ENCODE results near the gene MTA3.

Gene MTA3

GRCh38 chr2:42787424-42787787 is 219.0 kb downstream of the MTA3 start:
- no peak for DNase-seq (ENCODE audit: low spot score)

GRCh38 chr2:42787788-42788477 is 219.5 kb downstream of the MTA3 start:
- no peak for DNase-seq (ENCODE audit: low spot score)

DNA sequence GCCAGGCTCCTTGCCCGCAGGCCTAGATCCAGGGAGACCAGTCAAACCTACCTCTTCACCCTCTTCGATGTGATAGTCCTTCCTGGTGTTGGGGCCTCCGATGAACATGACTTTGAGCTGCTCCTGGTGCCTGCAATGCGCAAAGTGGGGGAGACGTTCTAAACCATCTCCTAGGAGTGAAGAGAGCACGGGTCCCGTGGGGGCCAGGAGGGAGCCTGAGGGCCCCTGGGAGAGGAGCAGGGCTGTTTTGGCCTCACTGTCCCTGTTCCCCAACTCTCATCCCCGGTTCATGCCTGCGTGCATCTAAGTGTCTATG is 220.0 kb downstream of the MTA3 start:
- no peak for DNase-seq (ENCODE audit: low spot score)

GRCh38 chr2:42788882-42789281 is 220.4 kb downstream of the MTA3 start:
- DNase-seq (ENCODE audit: low spot score): no peak

DNA sequence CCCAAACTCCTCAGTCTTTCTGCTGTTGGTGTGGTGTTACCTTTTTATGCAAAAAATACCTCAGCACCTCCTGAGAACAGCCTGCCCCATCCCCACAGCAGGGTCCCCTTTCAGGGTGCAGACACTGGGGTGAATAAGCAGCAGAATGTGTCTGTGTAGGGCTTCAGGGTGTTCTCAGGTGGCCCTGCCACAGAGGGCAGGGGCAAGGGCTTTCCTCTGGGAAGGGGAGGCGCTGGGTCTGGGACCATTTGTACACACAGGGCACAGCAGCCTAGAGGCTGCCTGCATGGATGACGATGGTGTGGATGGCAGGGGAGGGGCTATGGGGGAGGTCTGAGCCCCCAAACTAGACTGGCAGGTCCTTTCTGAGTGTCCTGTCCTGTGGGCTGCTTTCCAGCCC is 221.3 kb downstream of the MTA3 start:
- DNase-seq (ENCODE audit: low spot score): no peak

DNA sequence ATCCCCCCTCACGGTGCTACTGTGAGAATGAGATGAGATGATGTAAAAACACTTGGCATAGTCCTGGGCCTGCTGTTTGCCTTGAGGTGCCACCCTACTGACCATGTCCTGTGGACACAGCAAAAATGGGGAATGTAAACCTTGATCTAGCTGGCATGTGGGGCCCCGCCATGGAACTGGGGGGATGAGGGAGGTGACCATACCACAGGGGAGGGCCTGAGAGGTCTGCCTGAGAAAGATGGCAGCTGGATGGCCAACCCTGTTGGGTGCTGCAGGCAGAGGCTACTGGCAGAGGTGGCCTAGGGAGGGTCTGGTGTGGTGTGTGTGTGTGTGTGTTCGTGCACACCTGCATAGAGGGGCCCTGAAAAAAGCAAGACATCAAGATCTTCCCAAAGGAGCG is 223.2 kb downstream of the MTA3 start:
- DNase-seq (ENCODE audit: low spot score): no peak

DNA sequence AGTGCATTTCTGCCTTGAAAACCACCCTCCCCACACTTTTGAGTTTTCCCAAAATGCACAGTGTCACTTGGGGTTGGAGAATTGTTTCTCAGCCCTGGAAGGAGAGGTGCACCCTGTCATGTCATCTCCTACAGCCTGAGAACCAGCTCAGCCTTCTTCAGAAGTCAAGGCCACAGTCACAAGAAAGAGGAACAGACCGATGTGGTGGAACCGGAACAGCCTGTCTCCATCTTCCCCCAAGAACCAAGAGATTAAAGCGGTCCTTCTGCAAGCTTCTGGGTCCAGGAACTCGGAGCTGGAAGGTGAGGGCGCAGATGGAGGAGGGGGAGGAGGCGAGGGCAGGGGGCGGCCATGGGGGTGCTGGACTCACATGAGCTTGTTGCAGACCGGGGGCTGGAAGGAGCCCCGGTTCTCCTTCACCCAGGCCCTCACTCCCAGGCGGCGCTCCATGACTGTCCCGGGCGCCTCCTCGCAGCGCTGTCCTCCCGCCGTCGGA is 223.7 kb downstream of the MTA3 start:
- no peak for DNase-seq (ENCODE audit: low spot score)

DNA sequence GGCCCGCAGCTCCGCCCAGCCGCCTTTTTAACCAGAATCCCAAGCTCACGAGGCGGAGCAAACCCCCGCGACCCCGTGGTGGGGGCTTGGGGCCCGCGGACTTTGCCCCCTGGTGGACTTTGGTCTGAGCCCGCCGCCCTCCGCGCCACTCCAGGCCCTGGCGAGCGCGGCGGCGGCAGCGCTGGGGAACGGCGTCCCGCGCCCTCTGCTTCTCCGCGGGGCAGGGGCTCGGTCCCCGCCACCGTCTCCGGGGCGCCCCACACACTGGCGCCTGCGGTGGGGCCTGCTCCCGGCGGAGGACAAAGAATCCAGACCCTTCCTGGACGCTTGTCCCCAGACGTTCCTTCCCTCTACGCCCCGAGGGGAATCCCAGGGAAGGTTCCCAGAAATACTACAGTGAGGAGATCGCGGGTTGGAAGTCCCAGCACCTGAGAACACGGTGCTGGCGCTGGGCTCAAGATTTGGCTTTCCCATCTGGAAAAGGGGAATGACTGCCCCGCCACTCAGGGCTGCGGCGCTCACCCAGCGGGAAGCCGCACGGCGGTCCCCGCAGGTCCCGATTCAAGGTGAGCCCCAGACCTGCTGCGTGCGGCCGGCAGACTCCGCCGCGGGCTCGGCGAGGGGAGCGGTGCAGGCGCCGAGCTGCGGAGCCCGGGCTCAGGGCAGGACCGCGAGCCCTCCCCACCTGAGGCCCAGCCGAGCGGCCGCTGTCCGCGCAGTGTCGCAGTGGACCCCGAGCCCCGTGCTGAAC is 224.3 kb downstream of the MTA3 start, which contains the start of gene HAAO:
TSS of gene HAAO (minus strand) at position 1 of the 751 bp plus-strand sequence. CDS start 47 bp downstream, outside the sequence.
- no peak for DNase-seq (ENCODE audit: low spot score)

- no peak for DNase-seq (ENCODE audit: low spot score)
Measured at GRCh38 chr2:42793334-42794270, 225.2 kb downstream of the MTA3 start.

DNA sequence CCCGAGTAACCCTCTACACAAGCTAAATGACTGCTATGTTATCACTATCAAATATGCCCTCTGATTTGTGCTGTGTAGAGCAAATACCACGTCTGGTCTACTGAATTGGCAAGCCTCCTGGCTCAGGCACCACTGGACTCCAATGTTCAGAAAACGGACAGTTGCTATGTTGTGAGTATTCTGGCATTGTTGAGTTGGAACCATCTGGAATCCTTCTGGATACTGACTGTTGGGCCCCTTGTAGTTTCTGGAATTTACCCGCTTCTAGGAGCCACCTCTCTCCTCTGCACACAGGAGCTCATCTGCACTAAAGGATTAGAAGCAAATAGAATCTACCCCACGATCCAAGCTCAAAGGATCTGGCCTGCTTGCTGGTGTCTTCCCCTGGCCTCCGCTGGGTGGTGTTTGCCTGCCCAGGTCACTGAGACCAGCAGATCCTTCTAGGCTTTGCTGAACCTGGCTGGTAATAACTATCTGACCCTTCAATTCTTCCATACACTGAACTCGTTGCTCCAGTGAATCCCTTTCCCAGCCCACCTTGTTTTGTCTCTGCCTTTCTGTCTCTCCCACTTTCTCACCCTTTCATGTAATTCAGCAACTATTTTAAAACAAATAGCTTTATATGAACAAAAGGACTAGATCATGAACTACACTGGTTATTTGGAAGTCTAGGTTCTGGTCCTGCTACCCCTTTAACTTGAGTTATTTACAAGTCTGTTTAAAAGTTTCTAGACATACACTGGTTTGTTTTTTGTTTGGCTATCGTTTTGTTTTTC is 226.0 kb downstream of the MTA3 start:
- no peak for DNase-seq (ENCODE audit: low spot score)

- no peak for DNase-seq (ENCODE audit: low spot score)
Measured at GRCh38 chr2:42795275-42795674, 226.8 kb downstream of the MTA3 start.

- no peak for DNase-seq (ENCODE audit: low spot score)
Measured at GRCh38 chr2:42795841-42796301, 227.4 kb downstream of the MTA3 start.

DNA sequence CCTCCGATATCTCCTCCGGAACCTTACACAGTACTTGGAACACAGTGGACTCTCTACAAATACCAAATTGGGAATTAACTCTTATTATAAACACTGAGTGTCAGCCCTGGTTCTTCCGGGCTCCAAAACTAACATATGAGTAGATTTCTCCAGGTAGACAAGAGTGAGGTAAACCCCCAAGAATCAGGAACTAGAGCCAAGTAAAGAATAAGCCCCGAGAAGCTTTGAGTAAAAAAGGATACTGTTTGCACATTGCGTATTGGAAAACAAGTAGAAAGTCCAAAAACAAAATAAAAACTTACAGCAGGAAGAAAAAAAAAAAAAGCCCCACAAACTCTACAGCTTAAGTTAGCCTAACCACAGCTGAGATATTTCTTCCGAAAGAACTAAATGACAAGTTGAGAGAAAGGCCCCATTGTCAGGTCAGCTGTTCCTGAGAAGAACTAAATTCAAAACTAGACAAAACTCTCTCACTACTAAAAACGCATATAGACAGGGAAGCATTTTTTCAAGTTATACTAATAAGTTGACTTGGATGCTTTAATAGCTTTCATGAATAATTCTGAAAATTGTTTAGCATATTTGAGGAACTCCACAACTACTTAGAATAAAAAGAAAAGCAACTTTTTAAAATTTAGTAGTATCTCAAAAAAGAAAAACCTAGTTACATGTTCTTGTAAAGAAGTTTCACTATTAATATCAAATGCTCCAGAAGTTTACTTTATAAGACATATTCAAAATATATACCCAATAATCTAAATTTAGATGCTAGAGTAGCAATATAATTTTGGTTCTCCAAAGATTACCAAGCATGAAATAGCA is 228.2 kb downstream of the MTA3 start:
- DNase-seq (ENCODE audit: low spot score): no peak

GRCh38 chr2:42797281-42797680 is 228.8 kb downstream of the MTA3 start:
- DNase-seq (ENCODE audit: low spot score): no peak

DNA sequence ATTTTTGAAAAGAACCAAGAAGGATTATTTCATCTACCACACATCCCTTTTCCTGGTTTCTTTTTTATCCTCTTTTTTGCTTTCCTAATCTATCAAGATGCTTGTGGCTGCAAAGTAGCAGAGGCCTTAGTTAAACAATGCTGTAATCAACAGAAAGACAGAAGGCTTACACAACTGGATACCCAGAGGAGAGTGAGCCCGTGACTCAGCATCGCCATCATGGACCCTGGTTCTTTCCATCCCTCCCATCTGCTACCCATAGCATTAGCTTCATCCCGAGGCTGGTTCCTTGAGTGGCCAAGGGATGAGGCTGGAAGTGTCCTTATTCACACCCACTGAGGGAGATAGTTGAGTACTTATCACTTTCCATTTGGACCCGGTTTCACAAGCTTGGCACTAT is 231.4 kb downstream of the MTA3 start:
- DNase-seq (ENCODE audit: low spot score): no peak

DNA sequence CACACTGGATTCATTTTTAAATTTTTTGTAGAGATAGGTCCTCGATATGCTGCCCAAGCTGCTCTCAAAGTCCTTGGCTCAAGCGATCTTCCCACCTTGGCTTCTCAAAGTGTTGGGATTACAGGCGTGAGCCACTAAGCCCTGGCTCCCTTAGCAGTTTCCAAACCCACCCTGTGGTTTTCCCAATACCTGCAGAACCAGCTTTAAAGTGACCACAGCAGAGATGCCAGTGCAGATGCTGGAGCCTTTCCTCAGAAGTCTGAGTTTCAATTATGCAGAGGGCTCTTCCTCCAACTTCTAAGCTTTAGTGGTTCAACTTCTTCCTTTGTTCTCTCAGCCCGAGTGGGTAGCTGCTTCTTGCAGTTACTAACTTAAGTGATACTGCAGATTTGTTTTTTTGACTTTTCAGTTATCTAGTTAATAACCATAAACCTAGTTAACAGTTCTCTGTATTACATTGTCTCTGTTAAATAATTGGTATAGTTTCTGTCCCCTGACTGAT is 232.1 kb downstream of the MTA3 start:
- DNase-seq (ENCODE audit: low spot score): no peak

GRCh38 chr2:42800981-42801380 is 232.5 kb downstream of the MTA3 start:
- DNase-seq (ENCODE audit: low spot score): no peak

DNA sequence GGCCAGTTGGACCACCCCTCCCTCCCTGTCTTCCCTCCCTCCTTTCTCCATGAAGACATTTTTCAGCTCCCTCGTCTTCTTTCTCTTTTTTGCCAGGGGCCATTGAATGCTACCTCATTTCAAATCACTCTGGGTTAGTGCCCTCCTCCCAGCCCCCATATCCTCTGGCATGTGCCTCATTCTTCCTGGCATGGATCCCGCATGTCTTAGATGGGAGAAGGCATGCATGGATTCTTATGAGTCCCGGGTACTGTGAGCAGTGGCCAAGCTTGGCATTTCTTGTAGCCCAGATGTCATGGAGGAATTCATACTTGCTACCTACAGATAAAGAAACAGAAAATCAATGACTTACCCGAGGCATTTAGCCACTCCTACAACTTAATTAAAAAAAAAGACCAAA is 232.9 kb downstream of the MTA3 start:
- no peak for DNase-seq (ENCODE audit: low spot score)

DNA sequence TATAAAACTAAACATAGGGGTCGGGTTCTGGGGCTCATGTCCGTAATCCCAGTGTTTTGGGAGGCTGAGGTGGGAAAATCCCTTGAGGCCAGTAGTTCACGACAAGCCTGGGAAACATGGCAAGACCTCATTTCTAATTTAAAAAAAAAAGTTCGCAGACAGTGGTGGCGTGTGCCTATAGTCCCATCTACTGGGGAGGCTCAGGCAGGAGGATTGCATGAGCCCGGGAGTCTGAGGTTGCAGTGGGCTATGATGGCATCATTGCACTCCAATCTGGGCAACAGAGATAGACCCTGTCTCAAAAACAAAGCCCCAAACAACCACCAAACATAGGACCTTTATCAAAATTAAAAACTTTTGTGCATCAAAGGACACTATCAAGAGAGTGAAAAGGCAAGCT is 233.7 kb downstream of the MTA3 start:
- no peak for DNase-seq (ENCODE audit: low spot score)

DNA sequence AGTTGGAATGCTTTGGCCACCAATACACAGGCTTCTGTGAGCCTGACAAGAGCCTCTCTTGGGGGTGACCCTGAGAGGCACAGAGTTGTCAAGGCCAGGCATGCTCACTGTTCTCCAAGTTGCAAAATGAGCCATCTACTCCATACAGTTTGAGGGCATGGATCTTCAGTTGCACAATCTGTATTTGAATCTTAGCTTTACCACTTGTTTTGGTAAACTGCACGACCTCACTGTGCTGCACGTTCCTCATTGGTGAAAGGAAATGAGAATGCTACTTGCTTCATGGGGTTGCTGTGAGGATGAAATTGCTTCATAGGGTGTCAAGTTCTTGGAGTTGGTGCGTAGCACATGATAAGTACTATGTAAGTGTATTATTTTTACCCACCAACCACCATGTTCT is 235.9 kb downstream of the MTA3 start:
- no peak for DNase-seq (ENCODE audit: low spot score)

DNA sequence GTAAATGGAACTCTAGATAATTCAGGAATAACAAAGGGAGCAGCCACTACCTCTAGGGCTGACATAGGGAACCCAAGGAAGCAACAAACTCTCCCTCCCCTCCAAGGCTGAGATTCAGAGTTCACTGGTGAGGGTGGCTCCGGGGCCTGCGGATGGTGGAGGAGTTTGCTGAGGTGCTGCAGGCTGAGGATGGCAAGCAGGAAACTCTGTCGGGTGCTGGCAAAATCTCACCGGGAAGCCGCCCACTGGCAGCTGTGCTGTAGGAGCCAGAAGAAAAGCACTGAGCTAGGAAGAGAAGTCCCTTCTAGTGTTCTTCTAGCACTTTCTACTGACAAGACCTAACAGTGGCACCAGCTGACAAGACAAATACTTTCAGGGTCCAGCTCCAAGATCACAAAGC is 236.5 kb downstream of the MTA3 start:
- no peak for DNase-seq (ENCODE audit: low spot score)

Data from globus pallidus (tissue), 1 donor.